NCI-H2029 (cell line): ENCODE results near the gene NOVA2.

Source experiments
- DNase-seq: peaks from one replicate; lab custom pipeline; 2025; lab: John Stamatoyannopoulos, UW

Gene NOVA2

GRCh38 chr19:45895519-45895972 lies 78.1 kb downstream of the NOVA2 start:
- DNase-seq = no peak

DNA sequence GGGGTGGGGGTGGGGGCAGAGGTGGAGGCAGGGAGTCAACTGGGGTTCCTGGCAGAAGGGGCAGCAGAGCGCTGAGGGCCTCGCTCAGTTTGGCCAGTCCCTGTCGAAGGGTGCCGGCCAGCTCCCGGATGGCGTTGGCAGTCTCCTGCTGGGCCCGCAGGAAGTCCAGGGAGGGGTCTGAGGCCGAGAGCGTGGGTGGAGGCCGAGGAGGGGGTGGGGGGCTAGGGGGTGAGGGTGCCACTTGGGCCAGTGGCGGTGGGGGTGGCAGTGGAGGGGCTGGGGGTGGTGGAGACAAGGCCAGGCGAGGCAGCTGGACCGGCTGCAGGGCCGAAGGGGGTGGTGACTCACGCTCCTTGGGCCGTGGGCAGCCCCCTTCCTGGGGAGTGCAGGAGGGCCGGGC lies 82.8 kb downstream of the NOVA2 start:
- DNase-seq = no peak

DNA sequence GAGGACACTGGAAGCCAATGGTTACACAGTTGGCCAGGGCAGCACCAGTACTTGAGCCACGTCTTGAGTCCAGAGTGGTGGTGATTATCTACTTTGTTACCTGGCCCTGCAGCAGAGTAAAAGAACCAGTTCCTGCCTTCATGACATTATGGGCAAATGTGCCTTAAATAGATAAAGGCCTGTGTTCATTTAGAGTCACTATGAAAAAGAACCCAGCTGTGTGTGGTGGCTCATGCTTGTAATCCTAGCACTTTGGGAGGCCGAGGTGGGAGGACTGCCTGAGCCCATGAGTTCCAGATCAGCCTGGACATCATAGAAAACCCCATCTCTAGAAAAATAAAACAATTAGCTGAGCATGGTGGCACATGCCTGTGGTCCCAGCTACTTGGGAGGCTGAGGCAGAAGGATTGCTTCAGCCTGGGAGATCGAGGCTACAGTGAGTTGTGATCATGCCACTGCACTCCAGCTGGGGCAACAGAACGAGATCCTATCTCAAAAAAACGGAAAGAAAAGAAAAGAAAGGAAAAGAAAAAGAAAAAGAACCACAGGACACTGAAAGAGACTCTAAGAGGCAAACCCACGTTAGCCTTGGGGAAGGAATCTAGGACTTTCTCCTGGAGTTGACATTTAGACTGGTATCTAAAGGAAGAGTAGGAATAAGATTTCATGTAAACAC lies 84.3 kb downstream of the NOVA2 start:
- DNase-seq = no peak

DNA sequence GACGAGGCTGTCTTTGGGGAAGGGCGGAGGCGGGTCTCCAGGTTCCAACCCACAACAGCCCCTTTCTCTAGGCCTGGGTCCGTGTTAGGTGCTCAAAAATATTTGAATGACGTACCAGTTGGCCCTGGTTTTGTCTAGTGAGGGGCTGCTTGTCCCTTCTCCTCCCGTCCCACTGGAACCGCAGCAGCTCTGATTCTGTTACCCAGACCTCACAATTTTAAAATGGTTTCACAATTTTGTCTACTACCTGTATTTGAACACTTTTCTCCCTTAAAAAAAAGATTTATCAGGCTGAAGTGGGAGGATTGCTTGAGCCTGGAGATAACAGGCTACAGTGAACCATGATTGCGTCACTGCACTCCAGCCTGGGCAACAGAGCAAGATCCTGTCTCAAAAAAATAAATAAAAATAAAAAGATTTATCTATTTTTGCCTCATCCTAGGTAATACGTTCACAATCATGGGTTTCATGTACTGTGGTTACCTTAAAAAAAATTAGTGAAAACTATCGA lies 86.4 kb downstream of the NOVA2 start:
- no peak for DNase-seq

DNA sequence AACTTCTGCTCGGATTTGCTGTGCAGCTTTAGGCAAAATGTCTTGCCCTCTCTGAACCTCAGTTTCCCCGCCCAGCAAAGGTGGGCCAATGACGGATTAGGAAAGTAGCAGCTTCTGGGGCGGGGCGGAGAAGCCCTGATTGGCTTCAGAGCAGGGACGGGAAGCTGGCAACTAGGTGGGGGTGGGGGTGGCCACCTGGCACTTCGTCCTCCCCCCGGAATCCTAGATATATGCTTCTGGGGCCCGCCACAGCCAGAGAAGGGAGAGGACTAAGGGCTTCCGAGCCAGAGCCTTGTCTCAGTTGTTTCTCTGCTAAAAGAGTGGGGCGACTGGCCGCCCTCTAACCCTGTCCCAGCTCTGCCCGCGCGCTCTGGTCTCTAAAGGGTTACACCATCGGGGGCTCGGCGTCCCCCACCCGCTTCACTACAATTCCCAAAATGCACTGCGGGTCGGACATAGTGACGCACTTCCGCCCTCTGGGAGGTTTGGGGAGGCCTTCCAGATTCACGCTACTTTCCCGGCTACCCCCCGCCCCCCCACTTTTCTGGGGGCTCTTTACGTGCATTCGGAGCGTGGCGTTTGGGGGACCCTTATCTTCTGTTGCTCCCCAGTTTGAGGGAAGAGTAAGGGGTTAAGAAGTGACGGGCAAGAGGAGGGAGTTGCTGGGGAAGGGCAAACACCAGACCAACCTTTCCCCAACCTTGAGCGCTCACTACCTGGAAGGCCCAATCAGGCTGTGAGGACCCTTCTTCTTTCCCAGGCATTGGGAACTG lies 87.1 kb downstream of the NOVA2 start:
- DNase-seq = peak; percentile 87

DNA sequence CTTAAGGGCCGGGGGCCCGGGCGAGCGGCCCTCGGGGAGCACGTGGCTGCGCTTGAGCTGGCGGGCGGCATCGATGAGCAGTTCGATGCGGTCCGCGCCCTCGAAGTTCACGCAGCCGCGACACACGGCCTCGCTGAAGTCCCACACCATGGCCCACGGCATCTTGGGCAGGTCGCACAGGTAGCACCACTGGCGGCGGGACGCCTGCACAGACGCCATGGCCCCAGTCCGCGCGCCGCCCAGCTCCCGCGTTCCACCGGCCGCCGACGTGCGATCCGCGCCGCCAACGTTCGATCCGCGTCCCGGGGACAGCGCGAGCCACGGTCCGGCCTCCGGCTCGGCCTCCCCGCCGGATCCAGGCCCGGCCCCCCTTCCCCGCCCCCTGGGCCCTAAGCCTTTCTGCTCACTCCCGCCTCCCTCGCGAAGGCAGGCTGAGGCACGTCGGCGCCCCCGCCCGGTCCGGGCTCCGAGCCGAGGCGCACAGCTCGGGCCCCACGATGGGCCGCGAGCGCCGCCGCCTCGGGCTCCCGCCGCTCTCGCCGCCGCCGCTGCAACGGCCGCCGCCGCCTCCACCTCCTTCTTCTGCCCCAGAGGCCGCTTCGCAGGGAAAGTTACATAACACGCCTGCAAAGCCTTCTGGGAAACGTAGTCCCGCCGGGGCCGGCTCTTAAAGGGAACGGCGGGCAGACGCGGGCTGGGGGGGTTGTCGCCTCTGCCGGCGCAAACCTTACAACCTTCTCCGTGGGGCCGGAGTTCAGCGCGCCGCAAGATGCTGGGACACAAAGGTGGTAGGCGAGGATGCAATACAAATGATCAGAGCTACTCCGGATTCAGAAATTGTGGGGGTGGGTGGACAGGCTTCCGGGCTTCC lies 87.9 kb downstream of the NOVA2 start, which contains the start of gene IRF2BP1:
Gene IRF2BP1, minus strand, starts transcription at position 586 of the 871 bp plus-strand sequence. Its CDS starts 367 bp downstream, at position 219.
- peak; percentile 92 for DNase-seq

- no peak for DNase-seq
These were observed 88.7 kb downstream of the NOVA2 start for GRCh38 chr19:45884682-45885555.

- DNase-seq = no peak
These were observed 89.6 kb downstream of the NOVA2 start for GRCh38 chr19:45883881-45884681.
